K562 (cell line): ENCODE data around the gene PACSIN2. TPM values are rescaled to one million over a fixed set of nuclear protein-coding genes. Genes with fewer than 3 reads are reported as not detected.

Experiments used
- BRD9 ChIP-seq: fragments of 450-650 bp; IDR thresholded peaks from 2 replicates; pipeline ENCODE4 v1.6.1; 2018; ENCODE audit warnings: low read depth; ENCODE audit not compliant: partially characterized antibody
- CCAR2 ChIP-seq: fragments of 200-400 bp; formaldehyde crosslinking; IDR thresholded peaks from 2 replicates; pipeline ENCODE4 v1.6.1; 2017; ENCODE audit warnings: mild to moderate bottlenecking, low read depth, low read length
- CCNT2 ChIP-seq: IDR thresholded peaks from 2 replicates; pipeline ENCODE4 v1.6.1; 2011; ENCODE audit warnings: borderline replicate concordance, low read depth, mild to moderate bottlenecking, moderate library complexity, mixed read lengths, low read length; ENCODE audit not compliant: insufficient read length; ENCODE audit errors: extremely low read depth
- ILK ChIP-seq: fragments of 450-650 bp; IDR thresholded peaks from 2 replicates; pipeline ENCODE4 v1.6.1; 2016; ENCODE audit warnings: missing genetic modification characterization, low read depth, mild to moderate bottlenecking, missing compliant biosample characterization, moderate library complexity, borderline replicate concordance
- KDM2B ChIP-seq: fragments of 250-450 bp; sonication (Bioruptor Pico); IDR thresholded peaks from 2 replicates; pipeline ENCODE4 v1.8.0; 2021; ENCODE audit warnings: mild to moderate bottlenecking, moderate library complexity
- KLF6 ChIP-seq: fragments of 250-450 bp; sonication (Bioruptor Pico); IDR thresholded peaks from 2 replicates; pipeline ENCODE4 v1.4.0; 2020; ENCODE audit warnings: mild to moderate bottlenecking, moderate library complexity, borderline replicate concordance
- MAZ ChIP-seq, 2 experiments: fragments of 450-650 bp in 1 of 2; sonication (generic) in 1 of 2; formaldehyde crosslinking; IDR thresholded peaks in 1 of 2; conservative IDR thresholded peaks in 1 of 2; 2 replicates each; pipeline versions ENCODE4 v1.4.0 to v1.5.0; 2020; ENCODE audit warnings: mild to moderate bottlenecking in 1 of 2, missing genetic modification reagents in 1 of 2
- MED1 ChIP-seq: sonication (generic); formaldehyde crosslinking; IDR thresholded peaks from 2 replicates; pipeline ENCODE4 v1.8.1; 2023; ENCODE audit warnings: missing genetic modification reagents, borderline replicate concordance
- MXD1 ChIP-seq: fragments of 250-450 bp; sonication (Bioruptor Pico); IDR thresholded peaks from 2 replicates; pipeline ENCODE4 v1.8.0; 2021; ENCODE audit warnings: borderline replicate concordance, mild to moderate bottlenecking, moderate library complexity; ENCODE audit not compliant: poor library complexity, severe bottlenecking
- MXI1 ChIP-seq: IDR thresholded peaks from 2 replicates; pipeline ENCODE4 v1.6.1; 2011; ENCODE audit warnings: low read depth, mild to moderate bottlenecking, improper control_type of control experiment, low read length
- NFIX ChIP-seq: fragments of 250-450 bp; sonication (Bioruptor Pico); IDR thresholded peaks from 2 replicates; pipeline ENCODE4 v1.4.0; 2020; ENCODE audit warnings: low read depth, mild to moderate bottlenecking, moderate library complexity
- PHF20 ChIP-seq: fragments of 450-650 bp; IDR thresholded peaks from 2 replicates; pipeline ENCODE4 v1.6.1; 2018; ENCODE audit not compliant: partially characterized antibody
- PPARD ChIP-seq: fragments of 250-450 bp; sonication (Bioruptor Pico); IDR thresholded peaks from 2 replicates; pipeline ENCODE4 v1.8.0; 2022; ENCODE audit warnings: inconsistent platforms, mild to moderate bottlenecking, moderate library complexity
- SIN3A ChIP-seq, 2 experiments: fragments of 150-350 bp in 1 of 2; IDR thresholded peaks; 2 replicates each; pipeline ENCODE4 v1.6.1; 2011 to 2016; ENCODE audit warnings: borderline replicate concordance in 2 of 2, low read depth in 2 of 2, low read length in 2 of 2, mild to moderate bottlenecking in 2 of 2, moderate library complexity in 2 of 2; ENCODE audit not compliant: control insufficient read depth in 1 of 2
- SMARCC2 ChIP-seq: fragments of 450-650 bp; IDR thresholded peaks from 2 replicates; pipeline ENCODE4 v1.6.1; 2017; ENCODE audit warnings: antibody characterized with exemption, moderate library complexity, mild to moderate bottlenecking, low read depth
- SP1 ChIP-seq: sonication (generic); formaldehyde crosslinking; IDR thresholded peaks from 2 replicates; pipeline ENCODE4 v1.8.1; 2022; ENCODE audit warnings: mild to moderate bottlenecking, missing genetic modification reagents
- SPI1 ChIP-seq: IDR thresholded peaks from 2 replicates; pipeline ENCODE4 v1.6.1; 2011; ENCODE audit warnings: low read depth, low read length, control low read depth, borderline replicate concordance
- TEAD2 ChIP-seq: fragments of 450-650 bp; IDR thresholded peaks from 2 replicates; pipeline ENCODE4 v1.6.1; 2016; ENCODE audit warnings: missing genetic modification characterization, control low read depth, missing compliant biosample characterization
- ZKSCAN1 ChIP-seq: fragments of 150-350 bp; IDR thresholded peaks from 2 replicates; pipeline ENCODE4 v1.6.1; 2016; ENCODE audit warnings: low read depth, low read length
- ZKSCAN3 ChIP-seq: fragments of 250-450 bp; sonication (Bioruptor Pico); IDR thresholded peaks from 2 replicates; pipeline ENCODE4 v1.4.0; 2020
- ZNF133 ChIP-seq: fragments of 250-450 bp; sonication (Bioruptor Pico); IDR thresholded peaks from 2 replicates; pipeline ENCODE4 v1.4.0; 2020; ENCODE audit warnings: mild to moderate bottlenecking
- ZNF668 ChIP-seq: fragments of 250-450 bp; sonication (Bioruptor Pico); IDR thresholded peaks from 2 replicates; pipeline ENCODE4 v1.8.0; 2022; ENCODE audit warnings: mild to moderate bottlenecking, inconsistent platforms
- ZNF764 ChIP-seq: fragments of 250-450 bp; sonication (Bioruptor Pico); IDR thresholded peaks from 2 replicates; pipeline ENCODE4 v1.4.0; 2020; ENCODE audit warnings: low read depth, mild to moderate bottlenecking, moderate library complexity
- polyA plus RNA-seq, 8 experiments: library from polyadenylated mRNA; depleted of rRNA in 4 of 8; stranded (reverse) in 5 of 8; unstranded in 3 of 8; fragments of >200 nt; fragmentation: Nextera tagmentation in 2 of 8; fragmentation: Illumina TruSeq in 1 of 8; extraction: Ambion mirVana in 2 of 8; extraction: Trizol in 1 of 8; gene quantifications; 2 replicates each; pipeline versions ENCODE4 v1.2.1 to v1.2.3, GENCODE V29; 2011 to 2014; ENCODE audit warnings: inconsistent platforms in 1 of 8, missing spikeins in 1 of 8
- total RNA-seq, 7 experiments: library from RNA; depleted of rRNA in 6 of 7; stranded (reverse); fragments of >200 nt in 6 of 7; fragmentation: Illumina TruSeq in 2 of 7; extraction: Trizol in 2 of 7; gene quantifications; 2 replicates each; pipeline versions ENCODE4 v1.2.1 to v1.2.3, GENCODE V29; 2011 to 2021; ENCODE audit warnings: low replicate concordance in 1 of 7
- TF ChIP-seq, protein P1 (sequence below): fragments of 450-650 bp; conservative IDR thresholded peaks from 2 replicates; pipeline ENCODE4 v1.6.1; 2016; ENCODE audit warnings: missing genetic modification characterization, low read depth, mild to moderate bottlenecking, missing compliant biosample characterization, moderate library complexity

Gene PACSIN2
- total and polyA plus RNA-seq, 9 of the 15 experiments (the other 6 are each of a cell fraction or from before 2014, with no cell fraction given): 0.45 to 45.1 (median 23.9) TPM

DNA sequence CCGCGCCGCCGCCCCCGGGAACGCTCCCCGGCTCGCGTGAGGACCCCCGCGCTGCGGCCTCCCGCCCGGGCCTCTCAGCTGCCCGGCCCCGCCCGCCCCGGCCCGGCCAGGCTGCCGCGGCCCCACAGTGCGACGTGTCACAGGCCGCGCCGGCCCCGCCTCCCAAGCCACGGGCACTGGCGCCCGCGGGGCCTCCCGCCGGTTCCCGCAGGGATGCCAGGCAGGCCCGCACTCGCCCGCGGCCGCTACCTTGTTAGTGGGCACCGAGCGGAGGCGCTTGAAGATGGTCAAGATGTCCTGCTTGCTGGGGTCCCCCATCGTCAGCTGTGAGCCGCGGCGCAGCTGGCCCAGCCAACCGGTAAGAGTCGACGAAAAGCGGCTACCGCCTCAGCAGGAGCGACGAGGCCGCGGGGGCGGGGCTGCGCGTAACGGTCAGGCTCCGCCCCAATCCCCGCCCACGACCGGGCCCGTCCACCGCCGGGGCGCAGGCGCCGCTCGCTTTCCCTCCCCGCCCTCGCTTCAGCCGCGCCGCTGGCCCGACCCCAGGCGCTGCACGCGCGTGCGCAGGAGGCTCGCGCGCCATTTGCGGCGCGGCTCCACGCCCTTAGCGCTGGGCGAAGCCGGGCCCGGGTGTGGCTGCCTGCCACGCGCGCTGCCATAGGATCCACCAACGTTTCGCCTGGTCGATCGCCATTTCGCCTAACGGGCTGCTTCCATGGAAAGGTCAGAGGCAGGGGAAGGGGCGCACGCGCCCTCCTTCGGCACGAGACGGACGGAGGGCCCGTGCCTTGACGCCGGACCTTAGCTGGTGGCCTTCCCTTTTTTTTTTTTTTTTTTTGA lies 157.9 kb downstream of the PACSIN2 start, which contains the start of gene ARFGAP3 (continued):
- TF ChIP-seq KLF6 (CRISPR knock-in tag): no peak
- no peak for TF ChIP-seq KDM2B (CRISPR knock-in tag)
- TF ChIP-seq MXD1 (CRISPR knock-in tag): no peak
- no peak for TF ChIP-seq ILK (tag)
- no peak for TF ChIP-seq TEAD2 (tag)
- 0 out of 2 replicates have a peak, but pooled peaks have one; percentile 18 for TF ChIP-seq MXI1
- TF ChIP-seq ZKSCAN3: no peak
- TF ChIP-seq, protein P1, sequence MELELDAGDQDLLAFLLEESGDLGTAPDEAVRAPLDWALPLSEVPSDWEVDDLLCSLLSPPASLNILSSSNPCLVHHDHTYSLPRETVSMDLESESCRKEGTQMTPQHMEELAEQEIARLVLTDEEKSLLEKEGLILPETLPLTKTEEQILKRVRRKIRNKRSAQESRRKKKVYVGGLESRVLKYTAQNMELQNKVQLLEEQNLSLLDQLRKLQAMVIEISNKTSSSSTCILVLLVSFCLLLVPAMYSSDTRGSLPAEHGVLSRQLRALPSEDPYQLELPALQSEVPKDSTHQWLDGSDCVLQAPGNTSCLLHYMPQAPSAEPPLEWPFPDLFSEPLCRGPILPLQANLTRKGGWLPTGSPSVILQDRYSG (tag): peak; percentile 65; the same call in 1 of the 2 replicates
- no peak for TF ChIP-seq ZKSCAN1
- no peak for TF ChIP-seq SMARCC2
- no peak for TF ChIP-seq PPARD
- TF ChIP-seq NFIX (CRISPR knock-in tag): no peak
- TF ChIP-seq SPI1: no peak
- TF ChIP-seq CCAR2: no peak
- no peak for TF ChIP-seq ZNF668 (CRISPR knock-in tag)
- no peak for TF ChIP-seq BRD9
- TF ChIP-seq PHF20: peak; percentile 29
- no peak for TF ChIP-seq MED1 (CRISPR knock-in tag)
- TF ChIP-seq SIN3A (IDR thresholded peaks at IDR 0.05; ENCODE audit: borderline replicate concordance in 2 of 2, control insufficient read depth in 1 of 2, low read depth in 2 of 2, low read length in 2 of 2): peak; percentile 80 to 90; a peak in 3 of 4 replicates
- TF ChIP-seq ZNF764 (CRISPR knock-in tag): no peak
- TF ChIP-seq ZNF133 (CRISPR knock-in tag): no peak
- peak; percentile 82 to 83 for TF ChIP-seq MAZ (CRISPR knock-in tag; conservative IDR thresholded peaks at IDR 0.05 in 1 of 2, IDR thresholded peaks at IDR 0.05 in 1 of 2)
- TF ChIP-seq CCNT2: peak; percentile 39
- TF ChIP-seq SP1 (CRISPR knock-in tag): peak; percentile 62; the same call in 1 of the 2 replicates
